ENCODE measurements around the gene IDS. TPM values are rescaled to one million over a fixed set of nuclear protein-coding genes. Genes with fewer than 3 reads are reported as not detected.
"Not testable (repeated sequence)": the region's sequence is repeated elsewhere in the genome, so short reads cannot be mapped to it uniquely, and the experiment has no call there.

IDS gene
- total RNA-seq, 1 experiment from 2014 or later, result 92.5 TPM

- DNase-seq (ENCODE audit: low read depth), result not testable (repeated sequence)
These were observed 21.4 kb upstream of the IDS start for GRCh38 chrX:149526318-149527033.

- DNase-seq (ENCODE audit: low read depth), result not testable (repeated sequence)
These were observed 20.8 kb upstream of the IDS start for GRCh38 chrX:149525903-149526302.

GRCh38 chrX:149525389-149525788, 20.3 kb upstream of the IDS start:
- DNase-seq (ENCODE audit: low read depth), result peak; percentile 88

- DNase-seq (ENCODE audit: low read depth), result no peak
These were observed 17.8 kb upstream of the IDS start for GRCh38 chrX:149522916-149523315.

- DNase-seq (ENCODE audit: low read depth), result no peak
These were observed 16.3 kb upstream of the IDS start for GRCh38 chrX:149521438-149521837.

GRCh38 chrX:149520636-149521277, 15.7 kb upstream of the IDS start:
- DNase-seq (ENCODE audit: low read depth), result peak; percentile 37

GRCh38 chrX:149518236-149518635, 13.1 kb upstream of the IDS start:
- peak; percentile 59 for DNase-seq (ENCODE audit: low read depth)

- no peak for DNase-seq (ENCODE audit: low read depth)
These were observed 12.2 kb upstream of the IDS start for GRCh38 chrX:149517308-149517707.

- no peak for DNase-seq (ENCODE audit: low read depth)
These were observed 11.5 kb upstream of the IDS start for GRCh38 chrX:149516604-149517003.

GRCh38 chrX:149515954-149516602, 11.0 kb upstream of the IDS start:
- DNase-seq (ENCODE audit: low read depth), result no peak

GRCh38 chrX:149513825-149514428, 8.8 kb upstream of the IDS start:
- DNase-seq (ENCODE audit: low read depth), result peak; percentile 82

- peak; percentile 68 for DNase-seq (ENCODE audit: low read depth)
These were observed 7.2 kb upstream of the IDS start for GRCh38 chrX:149512225-149512885.

GRCh38 chrX:149511081-149511480, 6.0 kb upstream of the IDS start:
- DNase-seq (ENCODE audit: low read depth), result peak; percentile 72

GRCh38 chrX:149510386-149510785, 5.3 kb upstream of the IDS start:
- peak; percentile 59 for DNase-seq (ENCODE audit: low read depth)

GRCh38 chrX:149508467-149508866, 3.4 kb upstream of the IDS start:
- DNase-seq (ENCODE audit: low read depth), result no peak

GRCh38 chrX:149506349-149506748, 1.2 kb upstream of the IDS start:
- DNase-seq (ENCODE audit: low read depth), result peak; percentile 45

GRCh38 chrX:149505671-149506070, 565 bp upstream of the IDS start:
- no peak for DNase-seq (ENCODE audit: low read depth)

- DNase-seq (ENCODE audit: low read depth), result peak; percentile 58
These were observed 736 bp downstream of the IDS start for GRCh38 chrX:149504226-149504914.

- DNase-seq (ENCODE audit: low read depth), result peak; percentile 90
These were observed 1.7 kb downstream of the IDS start for GRCh38 chrX:149503446-149503845.

- DNase-seq (ENCODE audit: low read depth), result not testable (repeated sequence)
These were observed 2.2 kb downstream of the IDS start for GRCh38 chrX:149502923-149503322.

GRCh38 chrX:149499766-149500165, 5.3 kb downstream of the IDS start:
- DNase-seq (ENCODE audit: low read depth), result no peak

All from M059J (cell line).